Mucosa of descending colon (tissue), 3 donors: ENCODE results near the gene GLT6D1. TPM values are rescaled to one million over a fixed set of nuclear protein-coding genes. Genes with fewer than 3 reads are reported as not detected.

Experiments used
- ATAC-seq: fragments of 200-7000 bp; cut with Tn5 transposase; one replicate; pipeline ENCODE4 v1.9.1; 2020; ENCODE audit warnings: mild to moderate bottlenecking, moderate library complexity
- DNase-seq, 3 donors: peaks; one replicate each; pipeline ENCODE4 v3.0.0-alpha.2; 2020
- H3K36me3 ChIP-seq: fragments of 200-600 bp; one replicate; pipeline ENCODE4 v1.8.0; 2021; ENCODE audit warnings: low read depth, mild to moderate bottlenecking
- H3K4me1 ChIP-seq: fragments of 200-600 bp; one replicate; pipeline ENCODE4 v1.8.0; 2021; ENCODE audit warnings: low read depth, mild to moderate bottlenecking
- H3K4me3 ChIP-seq: fragments of 200-600 bp; one replicate; pipeline ENCODE4 v1.8.0; 2021; ENCODE audit warnings: mild to moderate bottlenecking
- H3K9me3 ChIP-seq: fragments of 200-600 bp; one replicate; pipeline ENCODE4 v1.8.0; 2021; ENCODE audit warnings: mild to moderate bottlenecking
- intact Hi-C, 2 donors: fragments of 100-400 bp; cut with DNase I in 1 of 2; cut with micrococcal nuclease in 1 of 2; formaldehyde crosslinking; loops; one replicate each; pipeline versions ENCODE4 v1.11.0 to v1.11.1; 2022; cut with DNase I, micrococcal nuclease
- total RNA-seq, 3 donors: library from RNA; stranded (reverse); fragmentation: NEBNext Ultra II Directional in 2 of 3; extraction: Animal tissue kit (Norgen Biotek cat#: 25700) in 2 of 3; gene quantifications; one replicate each; pipeline versions ENCODE4 v1.2.1 to v1.2.4, GENCODE V29; 2021 to 2023
- TF ChIP-seq, protein P1 (sequence below): fragments of 200-600 bp; IDR thresholded peaks from one replicate; pipeline ENCODE4 v1.8.0; 2022; ENCODE audit warnings: antibody characterized with exemption, mild to moderate bottlenecking
- donor health status: DM: no; HTN: no; CAD: no; lungs with moderate emphysema.
- donor health status: DM: no; HTN: no; CAD: no.
- donor health status: DM: no; HTN: yes; CAD: no.

GLT6D1 gene
- total RNA-seq, 3 donors from 2014 or later = not detected

DNA sequence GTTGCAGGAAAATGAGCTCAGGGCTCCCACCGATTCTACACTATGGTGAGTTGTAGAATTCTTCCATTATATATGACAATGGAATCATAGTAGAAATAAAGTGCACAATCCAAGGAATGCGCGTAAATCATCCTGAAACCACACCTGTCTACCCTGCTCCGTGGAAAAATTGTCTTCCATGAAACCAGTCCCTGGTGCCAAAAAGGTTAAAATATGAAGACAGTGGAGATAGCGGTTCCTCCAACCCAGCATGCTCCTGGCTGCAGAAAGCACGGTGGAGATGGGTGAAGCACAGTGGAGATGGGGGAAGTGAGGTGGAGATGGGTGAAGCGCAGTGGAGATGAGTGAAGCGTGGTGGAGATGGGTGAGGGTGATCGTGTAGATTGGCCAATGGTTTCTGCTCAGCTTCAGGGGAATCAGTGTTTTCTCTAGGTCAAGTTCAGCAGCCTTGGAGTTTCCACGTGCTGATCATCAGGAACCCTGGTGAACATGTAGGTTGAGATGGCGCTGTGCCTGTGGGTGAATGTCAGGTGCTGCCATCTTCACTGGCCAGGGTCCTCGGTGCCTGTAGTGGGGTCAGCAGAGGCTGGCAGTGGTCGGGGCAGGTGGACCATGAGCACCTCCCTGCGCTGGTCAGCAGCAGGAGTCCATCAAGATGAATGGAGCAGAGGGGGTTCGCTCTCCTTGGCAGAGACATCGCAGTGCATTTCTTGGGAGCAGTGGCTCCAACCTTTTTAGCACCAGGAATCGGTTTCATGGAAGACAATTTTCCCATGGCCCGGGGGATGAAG, 57.5 kb downstream of the GLT6D1 start:
- TF ChIP-seq, protein P1, sequence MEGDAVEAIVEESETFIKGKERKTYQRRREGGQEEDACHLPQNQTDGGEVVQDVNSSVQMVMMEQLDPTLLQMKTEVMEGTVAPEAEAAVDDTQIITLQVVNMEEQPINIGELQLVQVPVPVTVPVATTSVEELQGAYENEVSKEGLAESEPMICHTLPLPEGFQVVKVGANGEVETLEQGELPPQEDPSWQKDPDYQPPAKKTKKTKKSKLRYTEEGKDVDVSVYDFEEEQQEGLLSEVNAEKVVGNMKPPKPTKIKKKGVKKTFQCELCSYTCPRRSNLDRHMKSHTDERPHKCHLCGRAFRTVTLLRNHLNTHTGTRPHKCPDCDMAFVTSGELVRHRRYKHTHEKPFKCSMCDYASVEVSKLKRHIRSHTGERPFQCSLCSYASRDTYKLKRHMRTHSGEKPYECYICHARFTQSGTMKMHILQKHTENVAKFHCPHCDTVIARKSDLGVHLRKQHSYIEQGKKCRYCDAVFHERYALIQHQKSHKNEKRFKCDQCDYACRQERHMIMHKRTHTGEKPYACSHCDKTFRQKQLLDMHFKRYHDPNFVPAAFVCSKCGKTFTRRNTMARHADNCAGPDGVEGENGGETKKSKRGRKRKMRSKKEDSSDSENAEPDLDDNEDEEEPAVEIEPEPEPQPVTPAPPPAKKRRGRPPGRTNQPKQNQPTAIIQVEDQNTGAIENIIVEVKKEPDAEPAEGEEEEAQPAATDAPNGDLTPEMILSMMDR = no peak

DNA sequence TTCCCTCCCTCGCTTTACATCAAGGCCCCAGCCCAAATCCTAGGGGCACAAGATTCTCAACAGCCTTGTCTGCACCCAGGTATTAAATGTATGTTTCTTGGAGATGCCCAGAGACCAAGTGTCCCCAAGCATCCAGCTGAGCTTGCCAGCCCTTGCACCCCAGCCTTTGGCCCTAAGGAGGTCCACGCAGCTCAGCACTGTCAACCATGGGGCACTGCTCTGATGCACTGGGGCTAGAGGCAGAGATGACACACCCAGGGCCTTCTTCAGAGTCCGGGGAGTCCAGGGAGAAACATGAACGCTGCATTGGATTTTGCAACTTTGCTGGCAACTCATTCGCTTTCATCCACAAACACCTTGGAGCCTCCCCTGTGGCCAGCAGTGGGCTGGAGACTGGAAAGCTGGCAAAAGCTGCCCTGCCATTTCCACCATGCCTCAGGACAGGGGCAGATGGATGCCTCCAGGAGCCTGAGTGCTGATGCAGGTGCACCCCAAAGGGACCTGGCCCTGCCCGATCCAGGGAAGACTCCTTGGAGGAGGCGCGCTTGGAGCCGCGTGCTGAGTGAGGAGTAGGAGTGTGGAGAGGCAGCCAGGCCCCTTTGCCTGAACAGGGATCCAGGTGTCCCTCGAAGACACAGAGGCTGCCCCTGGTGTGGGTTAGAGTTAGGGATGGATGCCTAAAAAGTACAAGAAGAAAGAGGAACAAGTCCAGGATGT, 58.5 kb downstream of the GLT6D1 start:
- DNase-seq (no peak), ATAC-seq (no peak)
- H3K9me3 ChIP-seq = no peaks in the 10 kb centered on the region
- no peak overlapping the region for H3K4me3 ChIP-seq
- intact Hi-C loops = no loop called here
- H3K4me1 ChIP-seq = no peaks in the 10 kb centered on the region
- no peaks in the 10 kb centered on the region for H3K36me3 ChIP-seq
- TF ChIP-seq, protein P1 = no peak

More for the DNA sequence above, 57.5 kb downstream of the GLT6D1 start:
- ATAC-seq (no peak), DNase-seq (no peak)
- H3K36me3 ChIP-seq = no peaks in the 10 kb centered on the region
- no peak overlapping the region for H3K4me3 ChIP-seq
- intact Hi-C loops = no loop called here
- H3K9me3 ChIP-seq = no peaks in the 10 kb centered on the region
- no peaks in the 10 kb centered on the region for H3K4me1 ChIP-seq

DNA sequence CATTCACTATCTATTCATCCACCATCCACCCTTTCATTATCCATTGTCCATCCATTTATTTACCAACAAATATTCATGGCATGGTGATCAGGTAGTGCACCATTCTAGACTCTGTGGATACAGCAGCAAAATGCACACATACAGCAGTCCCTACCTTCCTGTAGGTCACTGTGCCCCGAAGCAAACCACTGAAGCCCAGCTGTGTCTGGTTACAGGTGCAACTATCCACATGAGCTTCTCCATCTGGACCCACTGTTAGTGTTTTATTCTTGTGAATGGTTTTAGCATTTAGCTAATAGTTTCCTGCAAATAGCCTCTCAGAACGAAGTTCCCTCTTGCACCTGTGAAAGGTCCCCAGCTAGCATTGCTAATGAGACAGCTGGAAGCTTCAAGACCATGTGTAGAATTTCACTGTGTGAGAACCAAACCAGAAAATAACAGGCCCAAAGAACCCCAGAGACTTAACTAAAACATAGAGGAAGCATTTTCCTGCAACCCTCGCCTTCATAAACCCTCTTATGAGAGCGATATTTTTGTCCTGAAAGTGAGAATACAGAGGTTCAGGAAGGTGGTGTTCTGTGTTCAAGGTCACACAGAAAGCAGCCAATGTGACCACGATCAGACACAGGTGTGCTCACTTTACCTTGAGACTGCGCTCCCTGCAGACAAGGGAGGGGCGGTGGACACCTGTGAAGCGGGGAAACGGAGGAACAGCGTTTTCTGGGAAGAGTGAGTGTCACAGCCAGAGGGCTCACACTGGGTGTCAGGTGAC, 59.3 kb downstream of the GLT6D1 start:
- Histone ChIP-seq H3K36me3 (no peaks in the 10 kb centered on the region), H3K9me3 (no peaks in the 10 kb centered on the region), H3K4me3 (no peak overlapping the region), H3K4me1 (no peaks in the 10 kb centered on the region)
- intact Hi-C loops = no loop called here
- TF ChIP-seq, protein P1 = no peak
- ATAC-seq (no peak), DNase-seq (no peak)

DNA sequence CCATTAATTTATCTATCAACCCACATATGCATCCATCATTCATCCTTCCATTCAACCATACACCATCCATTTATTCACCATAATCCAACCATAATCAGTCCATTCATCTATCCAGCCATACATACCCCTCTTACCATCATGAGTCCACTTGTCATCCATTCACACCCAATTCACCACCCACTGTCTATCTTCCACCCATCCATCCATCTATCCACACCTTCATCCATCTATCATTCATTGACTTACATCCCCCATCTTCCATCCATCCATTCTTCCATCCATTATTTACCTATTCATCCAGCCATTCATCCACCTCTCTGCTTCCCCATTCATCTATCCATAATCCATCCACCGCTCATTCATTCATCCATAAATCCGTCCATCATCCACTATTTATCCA, 60.0 kb downstream of the GLT6D1 start:
- Histone ChIP-seq H3K4me1 (no peaks in the 10 kb centered on the region), H3K4me3 (no peak overlapping the region), H3K9me3 (no peaks in the 10 kb centered on the region), H3K36me3 (no peaks in the 10 kb centered on the region)
- DNase-seq (no peak), ATAC-seq (no peak)
- TF ChIP-seq, protein P1 = no peak
- intact Hi-C loops = no loop called here

DNA sequence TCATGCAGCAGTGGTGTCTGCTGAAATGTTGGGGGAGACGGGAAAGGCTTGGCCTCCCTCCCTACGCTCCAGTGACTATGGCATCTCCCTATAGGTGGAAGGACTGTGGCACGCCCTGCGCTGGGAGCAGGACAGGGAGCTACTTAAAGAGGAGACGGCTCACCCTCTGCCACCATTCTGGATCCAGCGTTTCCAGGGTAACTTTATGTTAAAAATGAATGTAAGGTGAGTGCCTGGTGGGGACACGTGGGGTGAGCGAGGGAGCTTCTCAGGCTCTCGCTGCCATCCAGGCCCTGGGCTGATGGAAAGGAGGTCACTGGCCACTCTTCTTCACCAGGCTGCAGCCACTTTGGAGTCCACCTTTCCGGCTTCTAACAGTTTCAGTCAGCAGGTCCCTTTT, 62.1 kb downstream of the GLT6D1 start:
- ATAC-seq = no peak
- no peaks in the 10 kb centered on the region for H3K9me3 ChIP-seq
- intact Hi-C loops = no loop called here
- H3K4me3 ChIP-seq = no peak overlapping the region
- H3K36me3 ChIP-seq = no peaks in the 10 kb centered on the region
- TF ChIP-seq, protein P1 = no peak
- no peak for DNase-seq
- H3K4me1 ChIP-seq = no peaks in the 10 kb centered on the region
